K562 (cell line): ENCODE measurements around the gene APOC1. TPM values are rescaled to one million over a fixed set of nuclear protein-coding genes. Genes with fewer than 3 reads are reported as not detected.

Experiments used
- ATAC-seq: fragments of 200-7000 bp; cut with Tn5 transposase; 3 replicates; pipeline ENCODE4 v1.9.1; 2020; ENCODE audit warnings: moderate library complexity
- BruUV-seq: library from RNA; stranded (reverse); fragments of 400-500 nt; replicated peaks from 2 replicates; lab custom pipeline; 2021; lab: Mats Ljungman, UMichigan
- CTCF ChIA-PET: fragments of 300-600 bp; formaldehyde crosslinking; extraction: SDS; loops from one replicate; lab custom pipeline; 2021; ENCODE audit warnings: low intra/inter-chr PET ratio; lab: Yijun Ruan, JAX
- POLR2A ChIA-PET: fragments of 300-600, 350-650 bp; sonication (Branson Sonifier 250); formaldehyde crosslinking; extraction: SDS; loops from one replicate; lab custom pipeline; 2021; ENCODE audit warnings: antibody characterized with exemption, inconsistent platforms; lab: Yijun Ruan, JAX
- DNase-seq, 4 experiments: peaks; one replicate each; pipeline versions ENCODE4 v3.0.0 to v3.0.0-alpha.2; 2011 to 2018; ENCODE audit warnings: low spot score in 3 of 4, mixed read lengths in 3 of 4; ENCODE audit errors: extremely low read depth in 1 of 4
- FAIRE-seq: peaks from 2 replicates; lab custom pipeline; 2011; peaks lifted over from hg19 to GRCh38; lab: Jason Lieb, UNC
- H2AFZ ChIP-seq: 2 replicates; pipeline ENCODE4 v1.6.0; 2011; ENCODE audit warnings: low read depth, low read length, control low read depth, inconsistent platforms
- H3K27ac ChIP-seq: fragments of 200-600 bp; 3 replicates; pipeline ENCODE4 v1.8.0; 2011; ENCODE audit warnings: low read depth, mild to moderate bottlenecking, control low read depth, inconsistent platforms, low read length, moderate library complexity, mixed read lengths; ENCODE audit errors: extremely low read depth
- H3K27me3 ChIP-seq, 2 experiments: fragments of 300-600 bp in 1 of 2; 2 replicates in 1 of 2; 3 replicates in 1 of 2; pipeline versions ENCODE4 v1.6.0 to v1.8.0; 2011; ENCODE audit warnings: inconsistent platforms in 2 of 2, low read length in 2 of 2, mild to moderate bottlenecking in 1 of 2, mixed read lengths in 1 of 2, moderate library complexity in 1 of 2; ENCODE audit not compliant: control insufficient read depth in 2 of 2, insufficient read depth in 2 of 2
- H3K36me3 ChIP-seq: fragments of 300-600 bp; 3 replicates; pipeline ENCODE4 v1.8.0; 2011; ENCODE audit warnings: mild to moderate bottlenecking, low read length, inconsistent platforms; ENCODE audit not compliant: control insufficient read depth, insufficient read depth
- H3K4me1 ChIP-seq, 2 experiments: fragments of 200-600 bp in 1 of 2; replicated peaks in 1 of 2; 2 replicates in 1 of 2; 3 replicates in 1 of 2; pipeline versions ENCODE4 v1.5.1 to v1.8.0; 2011; ENCODE audit warnings: inconsistent platforms in 2 of 2, low read length in 2 of 2, mild to moderate bottlenecking in 1 of 2, mixed read lengths in 1 of 2, moderate library complexity in 1 of 2; ENCODE audit not compliant: control insufficient read depth in 2 of 2, insufficient read depth in 2 of 2
- H3K4me2 ChIP-seq: 2 replicates; pipeline ENCODE4 v1.6.1; 2011; ENCODE audit warnings: low read length, control low read depth, inconsistent platforms, mixed read lengths; ENCODE audit not compliant: insufficient read depth
- H3K4me3 ChIP-seq: fragments of 200-600 bp; sonication (generic), shearing (Covaris generic); 2 replicates; pipeline ENCODE4 v1.5.1; 2016; ENCODE audit warnings: control low read depth, inconsistent platforms
- H3K79me2 ChIP-seq: fragments of 200-600 bp; 3 replicates; pipeline ENCODE4 v1.8.0; 2011; ENCODE audit warnings: low read length, inconsistent platforms; ENCODE audit not compliant: control insufficient read depth, insufficient read depth
- H3K9ac ChIP-seq, 2 experiments: 2 replicates each; pipeline versions ENCODE4 v1.6.0 to v1.6.1; 2011; ENCODE audit warnings: low read depth in 2 of 2, low read length in 2 of 2, control low read depth in 1 of 2, inconsistent platforms in 1 of 2, mild to moderate bottlenecking in 1 of 2, mixed read lengths in 1 of 2; ENCODE audit not compliant: insufficient read depth in 1 of 2
- H3K9me1 ChIP-seq: one replicate; pipeline ENCODE4 v1.6.0; 2011; ENCODE audit warnings: inconsistent platforms, mild to moderate bottlenecking, low read length, moderate library complexity; ENCODE audit not compliant: control insufficient read depth, insufficient read depth
- H3K9me3 ChIP-seq: replicated peaks from 2 replicates; pipeline ENCODE4 v1.5.1; 2011; ENCODE audit warnings: low read depth, low read length, inconsistent platforms; ENCODE audit not compliant: control insufficient read depth, insufficient read depth
- H4K20me1 ChIP-seq: replicated peaks from 2 replicates; pipeline ENCODE4 v1.6.1; 2011; ENCODE audit warnings: low read length, inconsistent platforms, mixed read lengths; ENCODE audit not compliant: control insufficient read depth, insufficient read depth
- IRF9 ChIP-seq: fragments of 450-650 bp; IDR thresholded peaks from 2 replicates; pipeline ENCODE4 v1.6.1; 2016; ENCODE audit warnings: missing biosample characterization, missing genetic modification characterization
- REST ChIP-seq, 2 experiments: fragments of 450-650 bp; formaldehyde crosslinking in 1 of 2; IDR thresholded peaks; 2 replicates each; pipeline versions ENCODE4 v1.4.0 to v1.6.1; 2014 to 2020; ENCODE audit warnings: mild to moderate bottlenecking in 2 of 2, borderline replicate concordance in 1 of 2, low read depth in 1 of 2
- WGBS: fragments of 100-300 bp; shearing (Covaris generic); methylation state at CpG from one replicate; pipeline ENCODE4 v1.1.6; 2016; ENCODE audit warnings: low coverage, mixed read lengths; ENCODE audit not compliant: insufficient coverage; ENCODE audit errors: missing lambda C conversion rate; 5-methylcytosine and 5-hydroxymethylcytosine counted together
- in situ Hi-C: fragments of 300-500 bp; cut with MboI; formaldehyde crosslinking; loops from 4 replicates; pipeline ENCODE4 v1.15.0; 2018; ENCODE audit warnings: inconsistent platforms, mixed read lengths
- intact Hi-C: fragments of 100-400 bp; cut with micrococcal nuclease; formaldehyde crosslinking; loops from 2 replicates; pipeline ENCODE4 v1.14.2; 2022
- polyA plus RNA-seq, 8 experiments: library from polyadenylated mRNA; depleted of rRNA in 4 of 8; stranded (reverse) in 5 of 8; unstranded in 3 of 8; fragments of >200 nt; fragmentation: Nextera tagmentation in 2 of 8; fragmentation: Illumina TruSeq in 1 of 8; extraction: Ambion mirVana in 2 of 8; extraction: Trizol in 1 of 8; gene quantifications; 2 replicates each; pipeline versions ENCODE4 v1.2.1 to v1.2.3, GENCODE V29; 2011 to 2014; ENCODE audit warnings: inconsistent platforms in 1 of 8, missing spikeins in 1 of 8
- total RNA-seq, 7 experiments: library from RNA; depleted of rRNA in 6 of 7; stranded (reverse); fragments of >200 nt in 6 of 7; fragmentation: Illumina TruSeq in 2 of 7; extraction: Trizol in 2 of 7; gene quantifications; 2 replicates each; pipeline versions ENCODE4 v1.2.1 to v1.2.3, GENCODE V29; 2011 to 2021; ENCODE audit warnings: low replicate concordance in 1 of 7

APOC1 gene
- total and polyA plus RNA-seq, 9 of the 15 experiments (the other 6 are each of a cell fraction or from before 2014, with no cell fraction given) = 115 to 408 (median 220) TPM

- H3K4me1 ChIP-seq = peaks cover 0 to 7% of the 10 kb centered on the region in 2 experiments; a peak in 2 of 5 replicates
- peak in 2 of 4 experiments; percentile 14 to 19 for DNase-seq
- no peak overlapping the region for H3K27ac ChIP-seq
- H3K9me1 ChIP-seq = no peaks in the 10 kb centered on the region
- CTCF ChIA-PET = interaction anchor here (0.7 kb wide), 1 partner anchor 191 kb away, joined by 4 read pairs; no protein-coding TSS in a partner anchor
- no peaks in the 10 kb centered on the region for H3K79me2 ChIP-seq
- peak; percentile 61; the same call in 2 of the 3 replicates for ATAC-seq
- 67% methylated on average over 4 of the region's 4 CpGs for WGBS
- FAIRE-seq = peak; percentile 48
- TF ChIP-seq REST (IDR thresholded peaks at IDR 0.05; ENCODE audit: borderline replicate concordance) (peak; percentile 37; the same call in 1 of the 2 replicates), REST (CRISPR knock-in tag; IDR thresholded peaks at IDR 0.05; ENCODE audit: low read depth) (no peak), IRF9 (tag) (no peak)
- H3K9me3 ChIP-seq = no peaks in the 10 kb centered on the region
- H3K4me2 ChIP-seq = no peak overlapping the region
- POLR2A ChIA-PET = interaction anchor here (0.7 kb wide), 1 partner anchor 51 kb away, joined by 3 read pairs; no protein-coding TSS in a partner anchor
- H4K20me1 ChIP-seq = no peaks in the 10 kb centered on the region
- in situ Hi-C loops = no loop called here
- no TSS peak for BruUV-seq
- no peaks in the 10 kb centered on the region for H3K27me3 ChIP-seq
- no peak overlapping the region for H2AFZ ChIP-seq
- intact Hi-C loops = no loop called here
- H3K9ac ChIP-seq = 0 out of 4 replicates have a peak overlapping the region, but pooled peaks of 1 of the 2 experiments have one; percentile 33
- H3K36me3 ChIP-seq = peaks cover 33% of the 10 kb centered on the region
- no peak overlapping the region for H3K4me3 ChIP-seq
Measured at GRCh38 chr19:44866664-44867063, 47.7 kb upstream of the APOC1 start.
